Measurements from ENCODE around the gene CALML5.

GRCh38 chr10:5534880-5535856, 35.8 kb upstream of the CALML5 start:
- TF ChIP-seq MAX (IDR thresholded peaks at IDR 0.05), result no peak
- no peak for TF ChIP-seq CTCF (IDR thresholded peaks at IDR 0.05 in 2 of 3, conservative IDR thresholded peaks at IDR 0.05 in 1 of 3; ENCODE audit: borderline replicate concordance in 1 of 3, insufficient read depth in 1 of 3, low read depth in 2 of 3, low read length in 2 of 3)
- TF ChIP-seq SP1 (IDR thresholded peaks at IDR 0.05; ENCODE audit: low read depth), result no peak
- no peak for TF ChIP-seq ZBTB33 (IDR thresholded peaks at IDR 0.05; ENCODE audit: extremely low read depth, insufficient replicate concordance, low read length)
- no peak for TF ChIP-seq EGR1 (IDR thresholded peaks at IDR 0.05; ENCODE audit: low read depth)
- TF ChIP-seq EZH2 (IDR thresholded peaks at IDR 0.05), result no peak
- no peak for TF ChIP-seq YY1 (IDR thresholded peaks at IDR 0.05; ENCODE audit: extremely low read depth, insufficient replicate concordance, low read depth, low read length)
- TF ChIP-seq POLR2A (IDR thresholded peaks at IDR 0.05; ENCODE audit: borderline replicate concordance, extremely low read depth, insufficient read depth, insufficient read length), result no peak
- TF ChIP-seq RAD21 (IDR thresholded peaks at IDR 0.05; ENCODE audit: low read depth), result no peak
- no peak for TF ChIP-seq JUND (IDR thresholded peaks at IDR 0.05)

Data from HCT116 (cell line).